Stimulated activated CD4-positive, alpha-beta T cell treated with anti-CD3 and anti-CD28 coated beads, Interleukin-1b, Interleukin-23, amount 100 ng/mL, for 24 hours (primary cell): ENCODE results near the gene ACOT12.
"Not testable (repeated sequence)": the region's sequence is repeated elsewhere in the genome, so short reads cannot be mapped to it uniquely, and the experiment has no call there.

Source experiments
- DNase-seq, 4 experiments: peaks; one replicate each; pipeline ENCODE4 v3.0.0-alpha.2; 2020; ENCODE audit warnings: low read depth in 4 of 4, low spot score in 1 of 4

Gene ACOT12

DNA sequence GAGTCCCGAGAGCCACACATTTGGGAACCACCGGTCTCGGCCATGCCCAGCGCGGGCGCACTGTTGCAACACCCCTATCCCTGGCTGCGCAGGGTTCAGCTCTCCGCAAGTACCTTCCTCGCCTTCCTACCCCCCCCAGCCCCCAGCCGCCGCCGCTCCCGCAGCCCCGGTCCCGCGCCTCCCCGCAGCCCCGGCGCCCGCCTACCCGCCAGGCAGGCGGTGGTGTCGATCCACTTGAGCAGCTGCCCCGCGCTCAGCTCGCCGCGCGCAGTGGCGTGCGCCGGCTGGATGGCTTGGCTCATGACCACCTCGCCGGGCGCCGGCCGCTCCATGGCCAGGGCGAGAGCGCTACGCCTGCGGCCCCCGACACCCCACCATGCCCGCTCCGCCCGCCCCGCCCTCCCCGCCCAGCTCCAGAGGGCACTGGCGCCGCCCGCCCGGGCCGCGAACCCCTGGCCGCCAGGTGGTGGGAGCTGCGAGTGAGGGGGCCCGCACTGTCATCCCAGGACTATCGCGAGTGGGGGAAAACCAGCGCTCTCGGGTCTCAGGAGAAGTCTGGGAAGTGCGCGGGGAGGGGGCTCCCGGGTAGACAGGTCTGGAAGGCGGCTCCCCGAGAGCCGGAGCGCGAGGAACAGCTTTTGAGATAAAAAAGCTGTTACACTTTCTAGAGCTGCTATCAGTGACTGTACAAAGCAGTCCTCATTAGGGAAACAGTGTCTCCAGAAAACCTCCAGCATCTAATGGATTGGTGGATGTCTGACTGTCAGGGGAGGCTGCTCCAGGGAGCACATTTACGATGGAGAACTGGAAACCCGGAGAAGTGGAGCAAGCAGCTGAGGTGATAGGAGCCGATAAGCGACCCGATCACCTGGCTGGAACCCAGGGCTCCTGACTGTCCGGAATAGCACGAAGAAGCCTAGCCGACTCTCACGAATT is at the start of gene ACOT12:
ACOT12 (minus strand) TSS at position 352 of the 936 bp plus-strand sequence; CDS start at position 332, 20 bp downstream.
- no peak for DNase-seq

GRCh38 chr5:81435023-81435422 is 41.1 kb upstream of the ACOT12 start:
- no peak for DNase-seq

DNA sequence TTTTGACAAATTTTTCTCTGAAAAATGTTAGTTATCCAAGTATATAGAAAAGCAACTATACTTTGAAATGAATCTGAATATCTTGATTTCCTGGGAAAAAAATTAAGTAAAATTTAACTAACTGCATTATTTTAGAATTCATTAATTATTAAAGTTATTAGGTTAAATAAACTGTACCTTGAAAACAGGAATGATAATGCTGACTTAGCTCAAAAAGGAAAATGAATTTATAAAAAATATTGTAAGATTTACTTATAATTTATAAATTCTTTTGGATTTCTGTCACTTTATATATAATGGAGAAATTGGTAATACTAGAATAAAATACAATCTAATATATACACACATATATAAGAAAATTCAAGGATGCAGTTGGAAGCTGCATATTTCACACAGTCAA is 36.1 kb upstream of the ACOT12 start:
- no peak for DNase-seq

DNA sequence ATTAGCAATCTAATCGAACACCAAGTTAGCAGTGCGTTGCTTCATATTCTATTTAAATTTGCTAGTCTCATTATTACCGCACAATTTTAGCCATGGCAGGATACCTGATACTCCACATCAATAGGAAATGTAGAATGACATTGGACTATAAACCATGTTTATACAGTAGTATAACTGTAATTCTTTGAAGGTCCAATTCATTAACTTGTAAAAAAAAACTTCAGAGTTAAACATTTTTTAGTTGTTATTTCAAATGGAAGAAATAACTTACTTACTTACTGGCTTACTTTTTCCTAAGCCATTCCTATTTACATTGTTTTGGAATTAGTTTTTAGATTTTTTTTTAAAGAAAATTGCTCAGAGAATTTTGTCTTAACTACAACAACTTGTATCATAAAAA is 35.4 kb upstream of the ACOT12 start:
- DNase-seq = no peak

GRCh38 chr5:81428861-81429260 is 34.9 kb upstream of the ACOT12 start:
- no peak for DNase-seq

- no peak for DNase-seq
Measured at GRCh38 chr5:81428446-81428845, 34.5 kb upstream of the ACOT12 start.

- DNase-seq = no peak
Measured at GRCh38 chr5:81427566-81427965, 33.6 kb upstream of the ACOT12 start.

DNA sequence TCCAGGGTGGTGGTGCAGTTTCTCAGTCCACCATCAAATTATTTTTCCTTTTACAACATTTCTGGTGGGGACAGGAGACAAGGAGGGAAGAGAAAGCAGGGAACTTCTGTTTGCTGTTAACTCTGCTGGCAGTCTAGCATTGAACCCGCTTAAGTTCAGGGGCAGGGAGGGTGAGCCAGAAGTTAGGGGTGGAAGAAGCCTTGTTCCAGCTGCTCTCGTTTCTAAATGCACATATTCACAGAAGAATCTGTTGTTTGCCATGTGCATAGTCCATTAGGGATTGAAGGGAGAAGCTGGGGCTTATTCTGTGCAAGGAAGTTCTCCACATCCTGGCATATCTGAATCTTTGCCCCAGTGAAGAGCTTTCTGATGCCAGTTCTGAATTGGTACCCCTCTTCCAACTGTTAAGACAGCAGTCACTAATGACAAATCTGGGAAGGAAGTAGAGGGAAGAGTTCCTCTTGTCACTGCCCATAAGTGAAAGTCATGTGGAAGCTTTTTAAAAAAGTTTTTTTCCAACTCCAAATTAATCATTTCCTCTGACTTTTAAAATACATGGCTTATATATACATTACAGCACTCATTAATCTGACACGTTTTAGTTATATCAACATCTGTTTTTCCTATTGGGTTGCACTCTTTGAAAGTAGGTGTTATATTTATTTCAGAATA is 32.6 kb upstream of the ACOT12 start:
- no peak for DNase-seq

DNA sequence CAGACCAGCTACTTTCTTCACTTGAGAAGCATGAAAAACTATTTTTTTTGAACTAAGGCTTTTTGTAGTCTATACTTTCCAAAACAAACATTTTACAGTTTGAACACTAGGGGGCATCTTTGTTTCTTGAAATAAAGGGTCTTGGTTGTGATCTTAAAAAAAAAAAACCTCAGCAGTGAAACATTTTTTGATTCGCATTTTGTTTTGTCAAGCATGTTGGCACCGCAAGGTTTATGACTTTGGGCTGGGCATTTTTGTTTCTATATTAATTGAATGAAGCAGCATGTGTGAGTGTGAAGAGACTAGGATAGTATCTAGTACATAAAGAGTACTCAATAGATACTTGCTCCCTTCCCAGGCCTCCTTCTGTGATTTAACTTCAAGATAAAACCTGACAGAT is 31.6 kb upstream of the ACOT12 start:
- no peak for DNase-seq

GRCh38 chr5:81424728-81425127 is 30.8 kb upstream of the ACOT12 start:
- DNase-seq = no peak

DNA sequence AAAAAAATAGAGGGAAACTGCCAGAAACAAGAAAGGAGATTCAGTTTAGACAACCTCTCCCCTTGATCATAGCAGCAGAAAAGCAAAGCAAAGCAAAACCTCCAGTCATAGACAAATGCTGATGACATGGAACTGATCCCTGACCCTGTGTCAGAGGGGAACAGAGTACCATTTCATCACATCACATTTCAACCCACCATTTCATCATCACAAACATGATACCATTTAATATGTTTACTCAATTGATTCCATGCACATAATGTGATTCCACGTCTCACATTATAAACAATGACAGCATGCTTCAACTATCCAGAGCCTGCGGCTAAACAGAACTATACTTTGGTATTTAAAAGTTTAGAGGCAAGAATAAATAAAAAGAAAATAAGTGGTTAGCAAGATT is 28.7 kb upstream of the ACOT12 start:
- no peak for DNase-seq

- no peak for DNase-seq
Measured at GRCh38 chr5:81420039-81420667, 26.2 kb upstream of the ACOT12 start.

DNA sequence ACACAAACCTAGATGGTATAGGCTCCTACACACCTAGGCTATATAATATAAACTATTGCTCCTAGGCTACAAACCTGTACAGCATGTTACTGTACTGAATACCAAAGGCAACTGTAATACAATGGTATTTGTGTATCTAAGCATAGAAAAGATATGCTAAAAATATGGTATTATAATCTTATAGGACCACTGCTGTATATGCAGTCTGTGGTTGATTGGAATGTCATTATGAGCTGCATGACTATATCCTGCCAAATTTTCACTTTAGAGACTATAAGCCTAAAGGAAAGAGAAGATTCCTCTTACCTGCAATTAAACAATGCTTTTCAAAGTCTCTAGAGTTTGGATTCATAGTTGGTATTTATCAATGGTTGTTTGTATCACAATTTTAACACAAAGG is 24.7 kb upstream of the ACOT12 start:
- DNase-seq = no peak

DNA sequence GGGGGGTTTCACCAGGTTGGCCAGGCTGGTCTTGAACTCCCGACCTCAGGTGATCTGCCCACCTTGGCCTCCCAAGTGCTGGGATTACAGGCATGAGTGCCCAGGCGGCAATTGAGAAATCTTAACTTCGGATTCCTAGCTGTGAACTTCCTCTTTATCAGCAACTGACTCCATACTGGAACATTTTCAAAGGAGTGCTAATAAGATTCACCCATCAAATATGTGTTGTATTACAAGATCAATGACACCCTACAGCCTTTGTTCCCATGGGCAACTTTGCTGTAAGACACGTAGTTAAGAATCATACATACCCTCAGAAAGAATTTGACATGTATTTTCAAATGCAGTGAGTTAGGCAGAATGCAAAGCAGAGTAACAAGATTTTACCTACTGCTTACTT is 23.1 kb upstream of the ACOT12 start:
- DNase-seq = no peak

GRCh38 chr5:81409896-81410295 is 16.0 kb upstream of the ACOT12 start:
- DNase-seq = no peak

DNA sequence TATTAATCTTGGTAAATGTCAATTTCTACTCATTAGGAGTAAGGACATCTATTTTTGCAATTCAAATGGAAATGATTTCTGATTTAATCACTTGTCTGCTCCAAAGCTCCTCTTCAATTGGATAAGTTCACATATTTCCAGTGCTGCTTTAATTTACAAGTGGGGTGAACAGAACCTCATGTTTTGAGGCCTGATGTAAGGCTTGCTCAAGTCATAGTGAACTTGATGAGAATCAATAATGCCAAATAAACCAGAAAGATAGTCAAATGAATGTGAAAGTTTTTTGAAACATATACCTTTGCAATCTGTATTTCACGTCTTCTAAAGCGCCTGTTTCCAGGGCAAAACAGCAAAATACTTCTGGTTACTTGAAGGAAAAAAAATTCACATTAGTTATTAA is 15.4 kb upstream of the ACOT12 start:
- no peak for DNase-seq

GRCh38 chr5:81408496-81408895 is 14.6 kb upstream of the ACOT12 start:
- no peak for DNase-seq

GRCh38 chr5:81407811-81408210 is 13.9 kb upstream of the ACOT12 start:
- DNase-seq = not testable (repeated sequence)

DNA sequence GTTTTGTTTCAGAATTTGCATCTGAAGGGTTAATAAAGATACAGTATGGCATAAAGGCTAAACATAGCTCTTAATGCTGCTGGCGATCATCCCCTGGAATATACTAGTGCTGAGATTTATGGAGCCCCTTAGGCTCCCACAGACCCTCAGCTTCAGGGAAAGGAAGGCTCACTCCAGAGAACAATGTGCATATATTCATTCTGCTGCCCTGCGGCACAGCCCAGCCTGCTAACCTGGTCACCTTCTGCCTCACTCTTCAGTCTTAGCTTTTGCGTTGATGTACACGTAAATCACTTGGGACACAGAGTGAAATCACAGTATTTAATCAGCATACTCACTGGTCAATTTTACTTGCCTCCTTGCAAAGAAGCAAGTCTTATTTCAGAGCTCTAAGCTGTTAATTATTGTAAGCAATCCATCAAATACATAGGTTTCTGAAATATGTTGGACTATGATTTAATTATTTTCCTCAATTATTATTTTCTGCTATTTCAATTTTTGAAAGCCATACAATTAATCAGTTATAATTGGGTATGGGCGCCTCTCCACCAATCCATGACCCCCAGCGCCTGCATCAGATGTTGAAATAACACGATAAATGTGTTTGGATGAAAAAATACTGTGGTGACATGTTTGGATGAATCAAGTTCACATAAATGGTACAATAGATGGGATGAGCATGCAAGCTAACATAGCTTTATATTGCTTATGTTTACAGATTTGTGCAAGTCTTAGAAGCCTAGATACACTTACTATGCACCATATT is 11.4 kb upstream of the ACOT12 start:
- DNase-seq = no peak

DNA sequence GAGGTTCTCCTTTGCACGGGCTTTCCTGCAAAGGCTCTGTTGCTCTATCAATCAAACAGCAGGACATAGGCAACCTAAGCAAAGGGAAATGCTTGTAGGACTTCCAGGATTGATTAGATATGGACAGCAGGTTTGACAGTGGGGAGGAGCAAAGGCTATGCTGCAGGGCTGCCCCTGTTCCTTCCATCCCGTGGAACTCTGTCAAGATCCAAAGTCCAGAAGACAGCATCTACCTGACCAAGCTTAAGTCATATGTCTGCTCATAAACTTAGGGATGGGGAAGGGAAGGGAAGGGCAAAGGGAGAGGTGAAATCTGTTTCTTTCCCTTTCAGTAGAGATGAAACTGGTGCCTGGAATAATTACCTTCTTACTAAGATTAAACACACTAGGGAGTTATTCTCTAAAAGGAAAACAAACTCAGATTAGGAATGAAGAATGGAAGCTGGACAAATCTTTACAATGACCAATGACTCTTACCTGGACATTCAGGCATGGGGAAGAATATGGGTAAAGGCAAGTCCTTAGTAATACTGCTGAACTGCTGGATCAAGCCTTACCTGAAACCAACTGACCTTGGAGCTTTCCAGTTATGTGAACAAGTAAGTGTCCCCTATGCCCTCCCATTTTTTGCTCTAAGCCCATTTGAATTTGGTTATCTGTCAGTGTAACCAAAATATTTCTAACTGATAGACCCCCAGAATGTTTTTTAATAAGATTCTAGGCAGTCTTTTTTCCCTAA is 8.4 kb upstream of the ACOT12 start:
- no peak for DNase-seq

GRCh38 chr5:81401266-81401665 is 7.3 kb upstream of the ACOT12 start:
- no peak for DNase-seq
